Right atrium auricular region (tissue), 2 donors: ENCODE data around the gene AMH. TPM values are rescaled to one million over a fixed set of nuclear protein-coding genes. Genes with fewer than 3 reads are reported as not detected.

Source experiments
- DNase-seq: peaks from one replicate; pipeline ENCODE4 v3.0.0-alpha.2; 2019; ENCODE audit warnings: low spot score
- H3K27ac ChIP-seq, 2 donors: fragments of 200-600 bp; sonication (generic); 1 replicate in 1 of 2; 2 replicates in 1 of 2; pipeline ENCODE4 v1.5.1; 2016 to 2019
- H3K27me3 ChIP-seq, 2 donors: fragments of 200-600 bp; sonication (generic); one replicate each; pipeline versions ENCODE4 v1.5.1 to v1.6.0; 2017 to 2019
- H3K36me3 ChIP-seq: fragments of 200-600 bp; sonication (generic); one replicate; pipeline ENCODE4 v1.5.1; 2016
- H3K4me1 ChIP-seq, 2 donors: fragments of 200-600 bp; sonication (generic); one replicate each; pipeline versions ENCODE4 v1.5.1 to v1.6.0; 2017 to 2019
- H3K4me3 ChIP-seq, 2 donors: fragments of 200-600 bp; sonication (generic); 1 replicate in 1 of 2; 2 replicates in 1 of 2; pipeline ENCODE4 v1.5.1; 2017 to 2019; ENCODE audit warnings: mild to moderate bottlenecking in 1 of 2, moderate library complexity in 1 of 2
- H3K9me3 ChIP-seq, 2 donors: fragments of 200-600 bp; sonication (generic); one replicate each; pipeline ENCODE4 v1.5.1; 2019
- total RNA-seq, 2 donors: library from RNA; depleted of rRNA; stranded (reverse); fragments of >200 nt; gene quantifications; one replicate each; pipeline ENCODE4 v1.1.0, GENCODE V29; 2016
- TF ChIP-seq, protein P1 (sequence below), 2 donors: fragments of 200-600 bp; sonication (generic); IDR thresholded peaks; one replicate each; pipeline ENCODE4 v1.5.1; 2019; ENCODE audit warnings: antibody characterized with exemption in 2 of 2

AMH gene
- total RNA-seq, 2 donors from 2014 or later, result 0.98 TPM; not detected in 1

DNA sequence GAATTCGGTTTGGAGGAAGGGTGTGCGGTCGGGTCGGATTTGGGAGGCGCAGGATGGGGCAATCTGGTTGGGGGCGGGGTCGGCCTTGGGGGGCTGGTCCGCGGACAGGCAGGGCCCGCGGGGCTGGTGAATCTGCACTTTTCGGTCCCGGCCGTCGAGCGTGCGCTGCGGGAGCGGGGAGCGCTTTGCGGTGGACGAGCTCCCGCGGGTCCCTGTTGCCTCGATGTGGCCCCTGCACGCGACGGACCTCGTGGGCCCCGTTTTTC is 21.0 kb downstream of the AMH start:
- no peak for DNase-seq
- Histone ChIP-seq H3K27ac (peak overlapping the region; percentile 99 to 100), H3K36me3 (peaks cover 31% of the 10 kb centered on the region), H3K27me3 (no peaks in the 10 kb centered on the region), H3K9me3 (no peaks in the 10 kb centered on the region), H3K4me3 (peak overlapping the region; percentile 79 to 100), H3K4me1 (peaks cover 0 to 55% of the 10 kb centered on the region in 2 donors)
- TF ChIP-seq, protein P1, sequence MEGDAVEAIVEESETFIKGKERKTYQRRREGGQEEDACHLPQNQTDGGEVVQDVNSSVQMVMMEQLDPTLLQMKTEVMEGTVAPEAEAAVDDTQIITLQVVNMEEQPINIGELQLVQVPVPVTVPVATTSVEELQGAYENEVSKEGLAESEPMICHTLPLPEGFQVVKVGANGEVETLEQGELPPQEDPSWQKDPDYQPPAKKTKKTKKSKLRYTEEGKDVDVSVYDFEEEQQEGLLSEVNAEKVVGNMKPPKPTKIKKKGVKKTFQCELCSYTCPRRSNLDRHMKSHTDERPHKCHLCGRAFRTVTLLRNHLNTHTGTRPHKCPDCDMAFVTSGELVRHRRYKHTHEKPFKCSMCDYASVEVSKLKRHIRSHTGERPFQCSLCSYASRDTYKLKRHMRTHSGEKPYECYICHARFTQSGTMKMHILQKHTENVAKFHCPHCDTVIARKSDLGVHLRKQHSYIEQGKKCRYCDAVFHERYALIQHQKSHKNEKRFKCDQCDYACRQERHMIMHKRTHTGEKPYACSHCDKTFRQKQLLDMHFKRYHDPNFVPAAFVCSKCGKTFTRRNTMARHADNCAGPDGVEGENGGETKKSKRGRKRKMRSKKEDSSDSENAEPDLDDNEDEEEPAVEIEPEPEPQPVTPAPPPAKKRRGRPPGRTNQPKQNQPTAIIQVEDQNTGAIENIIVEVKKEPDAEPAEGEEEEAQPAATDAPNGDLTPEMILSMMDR (IDR thresholded peaks at IDR 0.05), result no peak

DNA sequence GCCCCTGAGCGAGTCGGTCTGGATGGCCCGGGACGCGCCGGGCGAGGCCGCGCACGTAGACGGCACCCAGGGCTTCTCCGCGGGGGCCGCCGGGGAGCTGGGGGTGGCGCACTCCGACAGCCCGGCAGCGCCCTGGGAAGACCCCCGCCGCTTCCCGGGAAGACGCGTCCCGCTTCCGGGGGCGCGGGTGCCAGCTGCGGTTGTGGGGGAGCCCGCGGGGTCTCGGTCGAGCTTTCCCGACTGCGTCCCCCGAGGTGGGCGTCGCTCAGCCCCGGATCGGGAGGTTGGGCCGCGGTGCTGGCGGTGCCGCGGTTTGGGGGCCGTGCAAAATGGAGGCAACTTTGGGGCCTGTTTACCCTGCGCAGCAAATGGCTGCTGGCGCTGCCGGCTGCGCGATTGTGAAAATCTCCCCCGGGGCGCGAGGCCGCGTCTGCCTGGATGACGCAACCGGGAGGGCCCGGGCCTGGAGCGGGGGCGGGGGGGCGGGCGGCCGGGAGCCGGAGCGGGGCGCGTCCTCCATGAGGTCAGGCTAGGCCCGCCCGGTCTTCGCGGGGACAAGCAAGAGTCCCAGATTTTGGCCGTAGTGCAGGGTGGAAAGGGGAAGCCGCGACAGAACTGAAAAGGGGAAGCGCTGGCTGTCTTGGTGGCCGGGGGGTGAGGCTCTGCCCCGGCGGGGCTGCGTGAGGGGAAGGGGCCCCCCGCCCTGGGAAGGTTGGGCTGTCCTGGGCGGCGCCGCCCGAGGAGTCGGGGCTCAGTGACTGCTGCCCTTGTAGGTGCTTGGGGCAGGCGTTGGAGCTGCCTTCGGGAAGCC is 21.5 kb downstream of the AMH start:
- peaks cover 0 to 61% of the 10 kb centered on the region in 2 donors for H3K4me1 ChIP-seq
- TF ChIP-seq, protein P1 (IDR thresholded peaks at IDR 0.05), result no peak
- peak overlapping the region; percentile 99 to 100 for H3K27ac ChIP-seq
- no peaks in the 10 kb centered on the region for H3K9me3 ChIP-seq
- DNase-seq, result peak; percentile 92
- H3K27me3 ChIP-seq, result no peaks in the 10 kb centered on the region
- H3K36me3 ChIP-seq, result peaks cover 31% of the 10 kb centered on the region
- peak overlapping the region; percentile 79 to 100 for H3K4me3 ChIP-seq

DNA sequence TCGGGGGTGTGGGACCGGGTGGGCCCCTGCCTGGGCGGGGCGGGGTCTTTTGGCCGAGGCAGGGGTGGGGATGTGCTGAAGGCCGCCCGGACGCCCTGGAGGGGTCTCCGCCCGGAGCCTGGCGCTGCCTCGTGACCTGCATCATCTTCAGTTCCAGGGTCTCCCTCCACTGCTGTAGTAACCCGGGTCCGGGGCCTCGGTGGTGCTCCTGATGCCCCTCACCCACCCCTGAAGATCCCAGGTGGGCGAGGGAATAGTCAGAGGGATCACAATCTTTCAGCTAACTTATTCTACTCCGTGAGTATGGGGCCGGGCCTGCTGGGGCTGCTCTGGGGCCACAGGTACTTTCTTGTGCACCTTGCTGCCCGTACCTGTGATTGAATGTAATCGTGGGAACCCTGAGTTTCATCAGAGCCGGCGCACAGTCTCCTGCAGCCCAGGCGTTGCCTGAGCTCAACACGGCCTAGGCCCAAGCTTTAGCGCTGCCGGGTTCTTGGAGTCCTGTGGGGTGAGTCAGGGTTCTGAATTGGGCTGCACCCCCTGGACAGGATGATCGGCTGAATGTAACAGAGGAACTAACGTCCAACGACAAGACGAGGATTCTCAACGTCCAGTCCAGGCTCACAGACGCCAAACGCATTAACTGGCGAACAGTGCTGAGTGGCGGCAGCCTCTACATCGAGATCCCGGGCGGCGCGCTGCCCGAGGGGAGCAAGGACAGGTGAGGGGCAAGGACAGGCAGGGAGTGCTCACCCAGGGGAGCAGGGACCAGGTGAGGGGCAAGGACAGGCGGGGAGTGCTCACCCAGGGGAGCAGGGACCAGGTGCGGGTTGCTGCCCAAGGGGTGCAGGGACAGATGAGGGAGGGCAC is 22.3 kb downstream of the AMH start:
- peak; percentile 67 for DNase-seq
- Histone ChIP-seq H3K27ac (peak overlapping the region; percentile 99 to 100), H3K36me3 (peaks cover 37% of the 10 kb centered on the region), H3K9me3 (no peaks in the 10 kb centered on the region), H3K4me3 (peak overlapping the region; percentile 79 to 100), H3K27me3 (no peaks in the 10 kb centered on the region), H3K4me1 (peaks cover 0 to 66% of the 10 kb centered on the region in 2 donors)
- TF ChIP-seq, protein P1 (IDR thresholded peaks at IDR 0.05), result no peak

DNA sequence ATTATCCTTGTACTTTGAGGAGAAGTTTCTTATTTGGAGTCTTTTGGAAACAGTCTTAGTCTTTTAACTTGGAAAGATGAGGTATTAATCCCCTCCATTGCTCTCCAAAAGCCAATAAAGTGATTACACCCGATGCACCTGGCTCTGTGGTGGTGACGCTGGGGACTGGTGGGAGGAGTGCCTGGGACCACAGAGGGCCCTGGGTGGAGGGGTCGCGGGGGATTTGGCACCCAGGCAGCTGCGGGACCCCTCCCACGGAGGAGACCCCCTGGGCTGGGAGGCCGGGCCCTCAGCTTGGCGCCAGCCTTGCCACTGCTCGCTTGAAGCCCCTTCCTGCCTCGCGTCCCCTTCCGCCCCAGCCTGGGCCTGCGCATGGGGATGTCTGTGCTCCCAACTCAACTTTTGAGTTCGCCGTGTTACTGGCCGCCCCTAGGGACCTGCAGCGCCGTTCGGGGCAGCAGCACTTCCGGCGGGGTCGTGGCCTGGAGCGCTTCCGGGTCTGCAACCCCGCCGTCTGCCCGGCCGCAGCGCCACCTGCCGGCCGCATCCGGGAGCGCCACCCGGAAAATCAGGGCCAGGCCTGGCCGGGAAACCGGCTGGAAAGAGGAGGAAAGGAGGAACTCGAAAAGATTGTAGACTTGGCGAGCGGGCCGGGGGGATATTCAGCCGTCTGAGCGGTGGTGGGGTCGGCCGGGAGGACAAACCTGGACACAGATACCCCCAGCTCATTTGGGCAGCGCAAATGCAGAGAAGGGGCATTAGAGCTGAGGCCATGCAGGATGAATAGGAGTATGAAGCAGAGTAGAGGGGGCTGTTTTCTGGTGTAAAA is 24.4 kb downstream of the AMH start:
- TF ChIP-seq, protein P1 (IDR thresholded peaks at IDR 0.05), result peak; percentile 97 to 99
- DNase-seq, result peak; percentile 72
- H3K36me3 ChIP-seq, result peaks cover 38% of the 10 kb centered on the region
- peaks cover 0 to 58% of the 10 kb centered on the region in 2 donors for H3K4me1 ChIP-seq
- H3K9me3 ChIP-seq, result no peaks in the 10 kb centered on the region
- H3K4me3 ChIP-seq, result peak overlapping the region in 1 of 2 donors; percentile 30
- no peaks in the 10 kb centered on the region for H3K27me3 ChIP-seq
- peak overlapping the region; percentile 71 to 100 for H3K27ac ChIP-seq

DNA sequence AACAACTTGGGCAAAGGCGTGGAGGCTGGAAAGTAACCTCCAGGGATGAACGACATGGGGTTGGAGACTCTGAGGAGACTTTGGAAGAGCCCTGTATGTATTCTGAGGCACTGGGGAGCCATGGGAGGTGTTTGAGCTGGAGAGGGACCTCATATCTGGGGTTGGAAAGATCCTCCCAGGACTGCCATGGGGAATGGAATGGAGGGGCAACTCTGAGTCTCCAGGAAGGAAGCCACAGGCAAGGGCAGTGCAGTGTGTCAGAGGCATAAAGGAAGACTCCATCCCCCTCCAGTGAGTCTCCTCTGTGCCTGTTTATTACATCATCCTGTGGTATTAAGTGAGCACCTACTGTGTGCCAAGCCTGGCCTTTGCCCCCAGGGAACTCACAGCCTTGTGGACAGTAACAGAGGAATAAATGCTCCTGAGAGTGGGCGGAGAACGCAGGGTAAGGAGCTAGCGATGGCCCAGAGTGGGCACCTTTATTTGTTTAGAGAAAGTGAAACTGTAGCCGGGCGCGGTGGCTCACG is 25.1 kb downstream of the AMH start:
- Histone ChIP-seq H3K4me3 (no peak overlapping the region), H3K9me3 (no peaks in the 10 kb centered on the region), H3K27ac (peak overlapping the region; percentile 71 to 100), H3K4me1 (peaks cover 0 to 55% of the 10 kb centered on the region in 2 donors), H3K36me3 (peaks cover 38% of the 10 kb centered on the region), H3K27me3 (no peaks in the 10 kb centered on the region)
- TF ChIP-seq, protein P1 (IDR thresholded peaks at IDR 0.05), result no peak
- no peak for DNase-seq
